Daoy (cell line): ENCODE data around the gene RPL37A. TPM values are rescaled to one million over a fixed set of nuclear protein-coding genes. Genes with fewer than 3 reads are reported as not detected.

Experiments used
- DNase-seq: peaks from one replicate; pipeline ENCODE4 v3.0.0-alpha.2; 2015; ENCODE audit warnings: low read depth
- total RNA-seq: library from RNA; depleted of rRNA; stranded (reverse); fragments of >200 nt; shearing (Covaris generic); gene quantifications from 2 replicates; pipeline ENCODE4 v1.2.3, GENCODE V29; 2014; rRNA removed

Gene RPL37A
- 2,086 and 2,609 TPM in 2 replicates for total RNA-seq

DNA sequence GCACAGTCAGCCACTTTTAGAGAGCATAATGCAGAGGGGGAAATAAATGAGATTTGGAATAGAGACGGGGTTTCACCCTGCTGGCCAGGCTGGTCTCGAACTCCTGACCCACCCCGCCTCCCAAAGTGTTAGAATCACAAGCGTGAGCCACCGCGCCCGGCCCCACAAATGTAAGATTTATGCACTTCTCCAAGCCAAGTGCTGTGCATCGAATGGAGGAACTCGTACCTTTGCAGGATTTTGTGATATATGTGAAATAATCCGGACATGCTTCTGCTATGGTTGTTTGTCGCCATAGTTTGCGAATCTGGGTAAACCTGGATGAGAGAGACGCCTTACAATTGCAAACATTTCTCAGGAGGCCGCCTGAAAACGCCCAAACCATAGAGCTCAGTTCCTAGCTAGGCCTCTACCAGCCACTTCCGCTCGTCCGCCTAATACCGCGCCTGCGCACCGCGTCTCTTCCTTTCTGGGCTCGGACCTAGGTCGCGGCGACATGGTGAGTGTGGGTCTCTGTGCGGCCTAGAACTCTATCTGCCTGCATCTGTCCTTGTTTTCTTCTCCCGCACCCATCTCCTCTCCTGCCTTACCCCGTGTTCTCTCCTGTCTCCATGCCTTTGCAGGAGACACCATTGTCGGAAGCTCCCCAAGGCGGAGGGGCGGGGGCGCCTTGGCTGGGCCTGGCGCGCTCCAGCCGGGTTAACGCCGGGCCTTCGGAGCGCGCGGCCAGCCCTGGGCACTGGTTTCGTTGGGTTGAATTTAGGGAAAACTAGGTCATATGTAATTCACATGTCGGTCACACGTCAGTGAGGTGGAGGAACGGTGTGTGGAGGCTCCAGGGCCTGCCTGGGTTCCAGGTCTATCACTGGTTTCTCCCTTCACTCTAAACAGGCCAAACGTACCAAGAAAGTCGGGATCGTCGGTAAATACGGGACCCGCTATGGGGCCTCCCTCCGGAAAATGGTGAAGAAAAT lies at the start of gene RPL37A:
RPL37A (plus strand) TSS at position 466 of the 974 bp plus-strand sequence; CDS start at position 497, 31 bp downstream.
- DNase-seq = peak; percentile 97

DNA sequence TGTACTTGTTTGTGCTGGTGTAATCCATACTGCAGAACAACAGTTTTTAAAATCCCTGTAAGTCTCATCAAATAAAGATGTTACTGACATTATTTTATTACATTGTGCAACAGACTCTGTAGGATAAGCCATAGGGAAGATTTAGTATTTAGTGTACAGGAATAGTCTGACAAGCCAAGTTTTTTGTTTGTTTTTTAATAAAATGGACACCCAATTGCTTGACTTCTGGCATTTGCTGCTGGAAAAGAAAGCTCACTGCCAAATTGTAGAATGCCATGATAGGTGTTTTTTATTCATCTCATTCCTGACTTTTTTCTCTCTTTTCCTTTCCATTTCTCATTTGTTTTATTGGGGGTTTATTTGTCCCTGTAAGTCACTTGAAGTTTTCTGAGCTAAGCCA lies 48.3 kb upstream of the RPL37A start:
- DNase-seq = no peak

DNA sequence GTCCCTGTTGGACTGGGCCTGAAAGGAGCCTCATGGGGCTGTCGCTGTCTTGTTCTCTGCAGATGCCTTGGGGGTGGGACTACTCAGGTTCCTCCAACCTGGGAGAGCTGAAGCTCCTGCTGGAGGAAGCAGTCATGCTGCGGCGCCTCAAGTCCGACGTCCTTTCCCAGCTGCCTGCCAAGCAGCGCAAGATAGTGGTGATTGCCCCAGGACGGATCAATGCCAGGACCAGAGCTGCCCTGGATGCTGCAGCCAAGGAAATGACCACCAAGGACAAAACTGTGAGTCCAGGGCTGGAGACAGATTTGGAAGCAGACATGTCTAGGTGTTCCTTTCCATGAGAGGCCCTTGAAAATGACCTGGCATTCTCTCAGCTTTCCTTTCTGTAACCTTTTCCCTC lies 47.9 kb upstream of the RPL37A start:
- no peak for DNase-seq

DNA sequence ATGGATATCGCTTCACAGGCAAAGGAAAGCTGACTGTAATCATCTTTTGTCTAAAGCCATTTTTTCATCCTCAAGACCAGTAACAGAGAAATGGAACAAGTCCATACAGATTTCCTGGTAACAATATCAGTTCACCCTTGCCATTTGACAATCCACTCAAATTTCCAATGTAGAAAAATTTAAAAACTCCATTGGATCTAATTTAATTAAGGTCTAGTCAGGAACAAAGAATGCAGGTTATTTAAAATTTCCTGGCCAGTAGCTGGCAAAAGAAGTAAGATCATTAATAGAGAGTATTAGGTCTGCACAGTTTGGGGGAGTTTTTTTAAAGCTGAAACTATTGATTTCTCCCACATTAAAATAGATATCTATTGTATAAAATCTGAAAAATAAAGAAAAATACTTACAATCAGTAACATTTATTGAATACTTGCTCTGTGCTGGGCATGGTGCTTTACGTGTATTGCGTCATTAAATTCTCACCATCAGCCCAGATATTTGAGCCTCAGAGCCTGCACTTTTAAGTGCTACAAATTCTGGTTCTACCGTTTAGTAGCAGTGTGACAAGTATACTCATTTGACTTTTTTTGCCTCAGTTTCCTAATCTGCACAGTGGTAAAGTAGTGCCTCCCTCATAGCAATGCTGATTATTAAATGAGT lies 44.6 kb upstream of the RPL37A start:
- no peak for DNase-seq

DNA sequence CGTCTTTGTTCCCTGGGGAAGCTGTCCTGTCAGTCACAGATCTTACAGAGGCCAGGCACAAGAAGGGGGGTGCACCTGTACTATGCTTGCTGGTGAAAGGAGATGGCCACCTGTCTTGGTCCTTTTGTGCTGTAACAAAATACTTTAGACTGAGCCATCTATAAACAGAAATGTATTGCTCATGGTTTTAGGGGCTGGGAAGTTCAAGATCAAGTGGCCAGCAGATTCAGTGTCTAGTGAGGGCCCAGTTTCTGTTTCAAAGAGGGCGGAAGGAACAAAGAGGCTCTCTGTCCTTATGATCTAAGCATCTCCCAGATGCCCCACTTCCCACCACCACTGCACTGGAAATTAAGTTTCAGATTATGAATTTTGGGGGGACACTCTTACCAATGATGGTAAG lies 35.5 kb upstream of the RPL37A start:
- no peak for DNase-seq

DNA sequence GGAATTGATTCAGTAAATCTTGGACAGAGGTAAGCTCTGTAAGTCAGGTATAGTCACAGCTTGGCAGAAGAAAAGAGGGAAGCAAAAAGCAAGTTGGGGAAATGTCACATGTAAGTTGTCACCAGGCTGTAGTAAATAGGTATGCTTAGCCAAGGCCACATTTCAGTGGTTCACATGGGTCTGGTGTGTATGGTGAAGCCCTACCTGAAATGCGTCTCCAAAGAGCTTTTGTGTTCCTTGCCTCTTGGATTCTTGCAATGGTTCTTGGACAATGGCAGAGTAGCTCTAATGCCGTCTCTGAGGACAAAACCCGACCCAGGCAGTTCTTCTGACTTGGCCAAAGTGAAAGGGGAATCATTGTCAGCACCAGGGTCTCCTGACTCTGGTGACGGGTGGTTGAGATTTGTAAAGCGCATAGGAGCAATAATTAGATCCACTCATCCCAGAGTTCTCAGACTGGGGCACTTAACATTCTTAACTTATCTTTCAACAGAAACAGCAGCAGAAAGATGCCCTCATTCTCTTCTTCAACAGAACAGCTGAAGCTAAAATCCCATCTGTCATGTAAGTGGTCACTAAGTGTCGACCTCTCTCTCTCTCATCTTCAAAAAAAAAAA lies 34.4 kb upstream of the RPL37A start:
- DNase-seq = no peak

DNA sequence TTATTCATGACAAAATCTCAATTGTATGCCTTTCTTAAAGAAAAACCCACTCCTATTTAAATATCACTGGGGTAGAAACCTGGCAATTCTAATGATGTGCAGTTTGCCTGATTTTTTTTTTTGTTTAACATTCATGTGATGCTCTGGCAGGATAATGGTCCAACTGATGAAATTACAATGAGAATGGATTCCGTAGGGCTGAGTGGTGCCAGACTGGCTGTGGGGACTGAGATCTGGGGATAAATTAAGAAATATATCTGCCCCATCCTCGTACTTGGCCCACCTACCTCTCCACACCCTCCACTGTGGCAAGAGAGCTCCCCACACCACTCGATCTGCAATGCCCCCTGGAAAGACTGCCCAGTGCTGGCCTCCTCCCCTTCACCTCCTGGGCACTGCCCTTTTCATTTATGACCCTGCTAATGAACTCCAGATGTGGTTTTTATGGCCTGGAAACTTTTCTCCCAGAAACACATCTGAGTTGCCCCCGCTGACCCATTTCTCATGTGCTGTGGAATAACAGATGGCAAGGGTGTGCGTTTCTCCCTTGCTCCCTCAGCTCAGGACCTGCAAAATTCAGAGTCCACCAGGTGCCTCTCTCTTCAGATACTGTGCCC lies 33.0 kb upstream of the RPL37A start:
- DNase-seq = no peak

DNA sequence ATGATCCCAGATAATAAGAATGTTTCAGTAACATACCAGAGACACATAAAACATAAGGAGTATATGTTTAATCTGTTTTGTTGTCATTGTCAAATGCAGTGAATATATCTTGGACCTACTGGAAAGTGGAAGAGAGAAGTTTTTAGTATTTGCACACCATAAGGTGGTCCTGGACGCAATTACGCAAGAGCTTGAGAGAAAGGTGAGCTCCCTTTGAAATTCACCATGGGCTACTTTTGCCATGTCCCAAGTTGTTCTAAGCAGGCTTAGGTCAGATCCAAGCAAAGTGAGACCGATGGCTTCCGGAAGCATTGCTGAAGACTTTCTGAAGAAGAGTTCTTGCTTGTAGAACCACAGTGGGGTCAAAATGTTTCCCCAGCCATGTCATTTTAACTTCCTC lies 30.8 kb upstream of the RPL37A start:
- no peak for DNase-seq

DNA sequence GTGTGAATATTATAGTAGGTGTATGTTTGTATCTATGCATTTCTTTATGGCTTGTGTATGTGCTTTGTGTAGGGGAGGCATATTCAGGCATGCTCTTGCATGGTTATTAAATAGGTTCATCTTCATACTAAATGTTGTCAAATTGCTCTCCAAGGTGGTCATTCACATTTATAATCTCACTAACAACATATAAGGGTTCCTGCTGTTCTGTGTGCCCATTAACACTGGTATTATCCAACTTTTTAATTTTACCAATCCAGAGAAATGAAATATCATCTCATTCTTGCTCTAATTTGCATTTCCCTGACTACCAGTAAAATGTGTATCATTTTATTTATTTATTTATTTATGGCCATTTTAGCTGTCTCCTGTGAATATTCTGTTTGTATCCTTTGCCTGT lies 29.0 kb upstream of the RPL37A start:
- no peak for DNase-seq

DNA sequence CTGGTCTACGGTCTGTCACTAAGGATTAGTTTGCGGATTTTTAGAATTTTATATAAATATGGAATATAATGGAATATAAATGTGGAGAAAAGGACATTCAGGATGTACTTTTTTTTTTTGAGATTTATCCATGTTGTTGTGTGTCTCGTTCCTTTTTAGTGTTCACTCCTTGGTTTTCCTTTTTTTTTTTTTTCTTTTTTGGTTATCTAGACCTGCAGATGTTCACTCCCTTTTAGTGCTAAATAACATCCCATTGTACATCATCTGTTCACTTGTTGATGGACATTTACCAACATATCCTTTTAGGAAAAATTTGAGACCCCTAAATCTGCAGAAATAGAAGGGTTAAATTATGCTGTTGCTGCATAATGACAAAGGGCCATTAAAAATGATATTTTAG lies 25.5 kb upstream of the RPL37A start:
- DNase-seq = no peak

DNA sequence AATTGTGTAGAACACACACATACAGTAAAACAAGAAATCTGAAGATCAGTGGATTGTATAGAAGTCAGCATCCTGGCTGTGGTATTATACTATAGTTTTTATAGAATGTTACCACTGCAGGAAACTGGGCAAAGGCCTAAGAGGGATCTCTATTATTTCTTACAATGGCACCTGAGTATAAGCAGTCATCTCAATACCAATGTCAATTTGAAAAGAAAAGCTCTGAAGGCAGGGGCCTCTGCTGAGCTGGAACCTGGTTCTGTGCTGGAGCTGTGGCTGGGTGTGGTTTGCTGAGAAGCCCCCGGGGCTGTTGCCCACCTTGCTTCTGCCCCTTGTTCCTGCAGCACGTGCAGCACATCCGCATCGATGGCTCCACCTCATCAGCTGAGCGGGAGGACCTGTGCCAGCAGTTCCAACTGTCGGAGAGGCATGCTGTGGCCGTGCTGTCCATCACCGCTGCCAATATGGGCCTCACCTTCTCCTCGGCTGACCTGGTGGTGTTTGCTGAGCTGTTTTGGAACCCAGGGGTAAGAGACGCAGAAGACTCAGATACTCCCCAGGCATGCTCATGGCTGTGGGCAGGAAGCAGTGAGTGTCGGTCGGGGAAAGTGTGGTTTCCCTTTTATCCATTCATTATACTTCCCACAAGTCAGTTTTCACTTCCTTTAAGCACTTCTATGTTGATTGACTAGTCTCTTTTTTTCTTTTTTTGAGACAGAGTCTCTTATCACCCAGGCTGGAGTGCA lies 23.5 kb upstream of the RPL37A start:
- DNase-seq = no peak

DNA sequence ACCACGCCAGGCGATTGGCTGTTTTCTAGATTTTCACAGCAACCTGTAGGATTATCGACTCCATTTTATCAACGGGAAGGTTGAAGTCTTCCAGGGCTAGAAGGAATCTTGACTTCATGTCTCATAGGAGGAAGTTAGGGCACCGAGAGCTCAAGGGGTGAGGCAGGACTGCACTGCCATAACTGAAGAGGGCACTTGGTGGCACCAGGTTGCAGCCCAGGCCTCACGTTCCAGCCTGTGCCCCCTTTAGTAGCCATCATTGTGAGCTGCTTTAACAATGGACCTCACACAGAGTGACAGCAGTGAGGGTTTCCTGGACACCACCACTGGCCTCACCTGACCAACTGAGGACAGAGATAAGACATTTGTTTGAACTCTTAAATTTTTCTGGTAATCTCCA lies 22.9 kb upstream of the RPL37A start:
- no peak for DNase-seq

DNA sequence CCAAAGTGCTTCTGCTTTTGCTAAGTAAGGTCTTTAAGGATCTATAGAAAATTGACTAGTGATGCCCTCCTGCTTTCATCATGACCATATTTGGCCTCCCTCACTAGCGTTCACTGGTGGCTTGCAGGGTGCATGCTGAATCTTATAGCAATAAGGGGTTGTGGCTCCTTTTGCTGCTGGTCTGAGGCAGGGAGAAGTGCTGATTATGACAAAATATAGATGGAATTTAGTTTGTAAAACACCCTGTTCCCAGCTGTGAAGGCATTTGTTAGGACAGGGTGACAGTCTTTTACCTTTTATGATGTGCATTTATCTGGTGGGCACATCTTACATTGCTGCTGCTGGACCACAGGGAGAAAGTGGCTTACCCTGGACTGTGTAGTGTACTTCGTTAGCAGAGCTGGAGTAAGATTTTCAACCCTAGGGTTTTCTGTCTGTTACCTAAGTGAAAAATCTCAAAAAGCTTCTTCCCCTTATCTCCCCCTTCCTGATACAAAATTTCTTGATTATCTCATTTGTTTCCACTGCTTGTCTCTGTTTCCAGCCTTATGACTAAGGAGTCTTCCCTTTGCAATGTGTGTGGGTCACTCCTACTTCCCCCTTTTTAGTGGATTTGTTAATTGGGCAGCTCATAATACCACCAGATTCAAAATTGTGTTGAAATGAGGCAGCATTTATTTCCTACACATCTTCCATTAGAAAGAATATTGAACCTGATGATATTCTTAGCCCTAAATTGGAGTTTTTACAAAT lies 21.2 kb upstream of the RPL37A start:
- DNase-seq = no peak

DNA sequence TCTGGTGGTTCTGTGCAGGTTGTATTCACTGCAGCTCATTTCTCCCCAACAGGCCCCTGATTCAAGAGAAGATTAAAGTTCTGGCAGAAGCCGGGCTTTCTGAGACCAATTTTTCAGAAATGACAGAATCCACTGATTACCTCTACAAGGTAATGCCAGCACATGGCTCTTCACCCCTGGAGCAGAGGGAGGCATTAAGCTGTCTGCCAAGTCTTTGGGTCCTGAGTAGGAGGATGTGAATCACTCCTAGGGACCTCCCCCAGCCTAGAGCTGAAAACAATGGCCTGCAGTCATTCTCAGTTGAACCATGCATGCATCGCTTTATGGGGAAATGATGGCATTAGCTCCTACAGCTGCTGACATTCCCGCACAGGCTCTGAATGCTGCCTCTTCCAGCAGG lies 20.5 kb upstream of the RPL37A start:
- DNase-seq = peak; percentile 92

DNA sequence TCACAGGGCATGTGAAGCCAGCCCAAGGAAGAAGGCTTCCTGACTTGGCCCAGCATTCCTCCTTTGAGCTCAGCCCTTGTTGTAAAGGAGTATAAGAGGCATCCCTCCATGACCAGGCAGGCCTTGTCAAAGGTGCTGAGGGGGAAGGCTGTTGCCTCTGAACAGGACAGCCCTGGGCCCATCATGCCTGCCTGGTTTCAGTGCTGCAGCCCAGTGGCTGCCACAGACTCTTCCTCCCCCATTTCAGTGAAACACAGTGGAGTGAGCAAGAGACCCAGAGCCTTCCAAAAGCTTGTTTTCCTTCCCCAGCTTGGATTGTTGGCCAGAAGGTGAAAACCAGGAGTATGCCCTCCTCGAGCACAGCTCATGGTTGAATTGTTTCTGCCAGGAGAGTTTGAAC lies 19.9 kb upstream of the RPL37A start:
- DNase-seq = no peak

DNA sequence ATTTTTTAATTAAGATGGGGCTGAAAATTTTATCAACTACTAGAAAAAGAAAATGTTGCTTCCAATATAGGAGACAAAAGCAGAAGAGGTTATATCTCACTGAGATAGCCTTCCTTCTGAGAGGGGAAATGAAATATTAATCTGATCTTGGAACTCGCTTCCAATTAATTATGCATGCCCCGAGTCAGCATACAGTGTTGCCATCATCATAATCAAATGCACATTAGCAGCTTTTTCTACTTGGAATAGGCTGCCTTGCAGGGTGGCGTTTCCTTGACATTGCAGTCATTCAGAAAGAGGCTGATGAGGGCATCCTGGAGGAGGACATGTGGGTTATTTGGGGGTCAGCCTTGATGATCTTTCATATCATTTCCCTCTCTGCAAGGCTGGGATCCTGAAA lies 18.4 kb upstream of the RPL37A start:
- DNase-seq = no peak

DNA sequence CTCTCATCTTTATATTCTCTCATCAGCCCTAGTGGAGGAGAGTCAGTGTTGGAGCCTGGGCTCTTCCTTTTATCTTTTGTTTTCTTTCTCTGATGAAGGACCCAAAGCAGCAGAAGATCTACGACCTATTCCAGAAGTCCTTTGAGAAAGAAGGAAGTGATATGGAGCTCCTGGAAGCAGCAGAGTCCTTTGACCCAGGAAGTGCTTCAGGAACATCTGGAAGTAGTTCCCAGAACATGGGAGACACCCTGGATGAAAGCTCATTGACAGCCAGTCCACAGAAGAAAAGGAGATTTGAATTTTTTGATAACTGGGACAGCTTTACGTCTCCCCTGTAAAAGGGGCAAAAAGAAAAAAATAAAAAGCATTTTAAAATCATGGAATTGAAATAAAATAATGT lies 16.0 kb upstream of the RPL37A start:
- no peak for DNase-seq

DNA sequence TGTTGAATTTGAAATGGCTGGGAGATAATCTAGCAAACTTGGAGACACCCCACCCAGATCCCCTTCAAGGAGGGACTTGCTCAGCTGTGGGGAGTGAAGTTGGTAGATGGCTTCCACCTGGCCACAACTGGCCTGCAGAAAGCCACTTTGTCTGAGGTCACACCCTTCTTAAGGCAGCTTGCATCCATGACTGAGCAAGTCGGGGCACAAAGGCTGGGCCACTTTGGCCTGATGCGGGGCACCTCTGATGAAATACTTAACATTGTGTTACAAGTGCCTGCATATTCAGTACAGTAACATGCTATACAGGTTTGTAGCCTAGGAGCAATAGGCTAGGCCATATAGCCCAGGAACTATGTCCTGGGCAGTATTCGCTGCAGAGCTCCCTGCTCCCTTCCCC lies 13.4 kb upstream of the RPL37A start:
- DNase-seq = no peak

DNA sequence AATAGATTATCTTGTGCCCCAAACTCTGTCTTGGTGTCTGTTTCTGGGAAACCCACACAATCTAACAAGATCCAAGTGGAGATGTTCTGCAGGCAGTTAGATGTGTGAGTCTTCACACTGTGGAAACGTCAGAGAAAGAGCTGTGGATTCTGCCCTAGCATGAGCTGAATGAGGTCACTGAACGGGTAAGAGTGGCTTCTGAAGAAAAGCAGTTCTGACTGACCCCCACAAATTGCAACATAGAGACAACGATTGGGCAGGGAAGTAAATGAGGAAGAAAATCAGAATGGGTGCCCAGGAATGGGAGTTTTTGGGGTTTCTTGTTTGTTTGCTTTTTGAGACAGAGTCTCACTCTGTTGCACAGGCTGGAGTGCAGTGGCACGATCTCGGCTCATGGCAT lies 12.9 kb upstream of the RPL37A start:
- DNase-seq = no peak

DNA sequence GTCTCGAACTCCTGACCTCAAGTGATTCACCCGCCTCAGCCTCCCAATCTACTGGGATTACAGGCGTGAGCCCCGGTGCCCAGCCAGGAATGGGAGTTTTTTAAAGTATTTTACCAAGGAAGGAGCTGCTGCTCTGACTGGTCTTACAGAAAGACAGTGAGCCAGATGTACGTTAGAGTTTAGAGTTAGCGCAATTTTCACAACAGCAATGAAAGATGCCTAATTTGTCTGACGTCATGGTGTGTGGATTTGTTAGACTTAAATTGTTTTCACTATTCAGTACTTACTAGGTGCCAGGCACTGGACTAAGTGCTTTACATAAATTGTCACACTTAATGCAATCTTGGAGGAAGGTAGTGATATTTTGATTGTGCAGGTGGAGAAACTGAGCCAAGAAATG lies 12.4 kb upstream of the RPL37A start:
- DNase-seq = no peak

DNA sequence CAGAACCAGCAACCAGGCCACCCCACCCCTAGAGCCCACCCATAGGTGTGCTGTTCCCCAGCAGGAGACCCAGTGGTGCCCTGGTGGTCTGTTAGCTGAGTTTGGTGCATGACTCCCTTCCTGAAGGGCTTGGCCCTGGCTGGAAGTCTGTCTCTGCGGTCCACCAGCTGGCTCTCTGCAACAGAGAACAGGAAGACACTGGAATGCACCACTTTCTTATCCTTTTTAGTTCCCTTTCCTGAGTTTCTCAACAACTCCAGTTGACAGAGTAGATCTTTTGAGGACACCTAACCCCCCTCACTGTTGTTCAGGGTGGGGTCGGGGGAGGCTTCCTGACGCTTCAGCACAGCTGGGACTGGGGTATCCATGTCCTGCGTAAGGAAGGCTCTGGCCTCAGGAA lies 11.9 kb upstream of the RPL37A start:
- DNase-seq = no peak
